Gastroesophageal sphincter (tissue), 3 donors: ENCODE measurements around the gene BRD4.

Source experiments
- POLR2A ChIP-seq, 2 donors: fragments of 450-650 bp; IDR thresholded peaks; one replicate each; pipeline ENCODE4 v1.6.1; 2017; ENCODE audit warnings: antibody characterized with exemption in 2 of 2, mild to moderate bottlenecking in 2 of 2, moderate library complexity in 1 of 2
- POLR2AphosphoS5 ChIP-seq: sonication (generic); formaldehyde crosslinking; IDR thresholded peaks from one replicate; pipeline ENCODE4 v1.6.1; 2017; ENCODE audit warnings: antibody characterized with exemption
- TF ChIP-seq, protein P1 (sequence below), 4 experiments: fragments of 200-600 bp in 2 of 4; fragments of 450-650 bp in 2 of 4; sonication (generic) in 1 of 4; IDR thresholded peaks; one replicate each; pipeline ENCODE4 v1.5.1; 2017 to 2019; ENCODE audit warnings: antibody characterized with exemption in 4 of 4, mild to moderate bottlenecking in 2 of 4, moderate library complexity in 2 of 4

DNA sequence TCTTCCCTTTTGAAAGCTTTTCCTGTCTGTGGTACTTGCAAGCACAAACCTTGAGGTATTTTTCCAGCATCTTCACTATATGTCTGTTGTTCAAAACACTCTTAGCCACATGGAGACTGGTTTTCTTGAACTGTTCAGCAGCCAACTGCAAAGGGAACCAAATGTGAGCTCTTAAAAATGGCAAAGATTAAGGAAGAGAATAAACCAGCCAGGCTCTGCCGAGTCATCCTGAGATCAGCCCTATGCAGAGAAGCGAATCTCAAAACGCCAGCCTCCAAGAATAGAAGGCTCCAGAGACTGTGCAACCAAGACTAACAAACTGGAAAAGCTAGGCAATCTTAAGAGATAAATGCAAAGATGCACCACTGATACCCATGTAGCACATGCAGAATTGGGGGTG is 26.6 kb upstream of the BRD4 start:
- TF ChIP-seq, protein P1, sequence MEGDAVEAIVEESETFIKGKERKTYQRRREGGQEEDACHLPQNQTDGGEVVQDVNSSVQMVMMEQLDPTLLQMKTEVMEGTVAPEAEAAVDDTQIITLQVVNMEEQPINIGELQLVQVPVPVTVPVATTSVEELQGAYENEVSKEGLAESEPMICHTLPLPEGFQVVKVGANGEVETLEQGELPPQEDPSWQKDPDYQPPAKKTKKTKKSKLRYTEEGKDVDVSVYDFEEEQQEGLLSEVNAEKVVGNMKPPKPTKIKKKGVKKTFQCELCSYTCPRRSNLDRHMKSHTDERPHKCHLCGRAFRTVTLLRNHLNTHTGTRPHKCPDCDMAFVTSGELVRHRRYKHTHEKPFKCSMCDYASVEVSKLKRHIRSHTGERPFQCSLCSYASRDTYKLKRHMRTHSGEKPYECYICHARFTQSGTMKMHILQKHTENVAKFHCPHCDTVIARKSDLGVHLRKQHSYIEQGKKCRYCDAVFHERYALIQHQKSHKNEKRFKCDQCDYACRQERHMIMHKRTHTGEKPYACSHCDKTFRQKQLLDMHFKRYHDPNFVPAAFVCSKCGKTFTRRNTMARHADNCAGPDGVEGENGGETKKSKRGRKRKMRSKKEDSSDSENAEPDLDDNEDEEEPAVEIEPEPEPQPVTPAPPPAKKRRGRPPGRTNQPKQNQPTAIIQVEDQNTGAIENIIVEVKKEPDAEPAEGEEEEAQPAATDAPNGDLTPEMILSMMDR (IDR thresholded peaks at IDR 0.05), result no peak
- TF ChIP-seq POLR2A (IDR thresholded peaks at IDR 0.05) (no peak), POLR2AphosphoS5 (no peak)
